Liver (tissue), 3 donors: ENCODE results near the gene PCSK1N.

Experiments
- ATF3 ChIP-seq: IDR thresholded peaks from 2 replicates; pipeline ENCODE4 v1.6.1; 2016; ENCODE audit warnings: antibody characterized with exemption
- CTCF ChIP-seq: fragments of 150-350 bp; IDR thresholded peaks from 2 replicates; pipeline ENCODE4 v1.5.1; 2017; ENCODE audit warnings: improper control_type of control experiment, low read depth, low read length; ENCODE audit not compliant: missing input control
- SP1 ChIP-seq: IDR thresholded peaks from 2 replicates; pipeline ENCODE4 v1.6.1; 2018; ENCODE audit warnings: antibody characterized with exemption, mild to moderate bottlenecking
- ZBTB33 ChIP-seq: IDR thresholded peaks from 2 replicates; pipeline ENCODE4 v1.6.1; 2016; ENCODE audit warnings: antibody characterized with exemption
- TF ChIP-seq, protein P1 (sequence below): IDR thresholded peaks from 2 replicates; pipeline ENCODE4 v1.6.1; 2016; ENCODE audit warnings: antibody characterized with exemption, mild to moderate bottlenecking
- donor health status: healthy.
- donor health status: healthy.

- TF ChIP-seq ATF3 (no peak), CTCF (no peak), SP1 (no peak), ZBTB33 (no peak)
- TF ChIP-seq, protein P1, sequence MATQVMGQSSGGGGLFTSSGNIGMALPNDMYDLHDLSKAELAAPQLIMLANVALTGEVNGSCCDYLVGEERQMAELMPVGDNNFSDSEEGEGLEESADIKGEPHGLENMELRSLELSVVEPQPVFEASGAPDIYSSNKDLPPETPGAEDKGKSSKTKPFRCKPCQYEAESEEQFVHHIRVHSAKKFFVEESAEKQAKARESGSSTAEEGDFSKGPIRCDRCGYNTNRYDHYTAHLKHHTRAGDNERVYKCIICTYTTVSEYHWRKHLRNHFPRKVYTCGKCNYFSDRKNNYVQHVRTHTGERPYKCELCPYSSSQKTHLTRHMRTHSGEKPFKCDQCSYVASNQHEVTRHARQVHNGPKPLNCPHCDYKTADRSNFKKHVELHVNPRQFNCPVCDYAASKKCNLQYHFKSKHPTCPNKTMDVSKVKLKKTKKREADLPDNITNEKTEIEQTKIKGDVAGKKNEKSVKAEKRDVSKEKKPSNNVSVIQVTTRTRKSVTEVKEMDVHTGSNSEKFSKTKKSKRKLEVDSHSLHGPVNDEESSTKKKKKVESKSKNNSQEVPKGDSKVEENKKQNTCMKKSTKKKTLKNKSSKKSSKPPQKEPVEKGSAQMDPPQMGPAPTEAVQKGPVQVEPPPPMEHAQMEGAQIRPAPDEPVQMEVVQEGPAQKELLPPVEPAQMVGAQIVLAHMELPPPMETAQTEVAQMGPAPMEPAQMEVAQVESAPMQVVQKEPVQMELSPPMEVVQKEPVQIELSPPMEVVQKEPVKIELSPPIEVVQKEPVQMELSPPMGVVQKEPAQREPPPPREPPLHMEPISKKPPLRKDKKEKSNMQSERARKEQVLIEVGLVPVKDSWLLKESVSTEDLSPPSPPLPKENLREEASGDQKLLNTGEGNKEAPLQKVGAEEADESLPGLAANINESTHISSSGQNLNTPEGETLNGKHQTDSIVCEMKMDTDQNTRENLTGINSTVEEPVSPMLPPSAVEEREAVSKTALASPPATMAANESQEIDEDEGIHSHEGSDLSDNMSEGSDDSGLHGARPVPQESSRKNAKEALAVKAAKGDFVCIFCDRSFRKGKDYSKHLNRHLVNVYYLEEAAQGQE: no peak
These were observed 50.7 kb downstream of the PCSK1N start for GRCh38 chrX:48784726-48785125.
